ENCODE results near the gene UBE3B.

UBE3B gene

GRCh38 chr12:109475121-109475520 lies 2.3 kb upstream of the UBE3B start:
- no peak for DNase-seq

GRCh38 chr12:109475993-109476806 lies 1.2 kb upstream of the UBE3B start:
- no peak for DNase-seq

DNA sequence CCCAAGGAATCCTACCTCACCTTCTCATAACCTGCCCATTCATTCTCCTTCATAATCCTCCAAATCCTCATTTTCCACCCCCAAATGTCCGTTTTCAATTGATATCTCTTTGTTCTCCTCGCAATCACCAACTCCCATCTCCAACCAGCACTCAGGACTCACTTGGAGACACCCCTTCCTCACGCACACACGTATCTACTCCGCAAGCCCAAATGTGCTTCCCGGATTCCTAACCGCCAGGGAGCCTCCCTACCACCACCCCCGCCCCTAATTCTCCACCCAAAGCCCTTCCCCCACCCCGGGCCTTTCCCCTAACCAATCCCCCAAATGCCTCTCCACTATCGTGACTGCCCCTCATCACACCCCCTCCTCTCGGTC lies 638 bp upstream of the UBE3B start:
- no peak for DNase-seq

GRCh38 chr12:109477963-109478315 lies 505 bp downstream of the UBE3B start:
- no peak for DNase-seq

DNA sequence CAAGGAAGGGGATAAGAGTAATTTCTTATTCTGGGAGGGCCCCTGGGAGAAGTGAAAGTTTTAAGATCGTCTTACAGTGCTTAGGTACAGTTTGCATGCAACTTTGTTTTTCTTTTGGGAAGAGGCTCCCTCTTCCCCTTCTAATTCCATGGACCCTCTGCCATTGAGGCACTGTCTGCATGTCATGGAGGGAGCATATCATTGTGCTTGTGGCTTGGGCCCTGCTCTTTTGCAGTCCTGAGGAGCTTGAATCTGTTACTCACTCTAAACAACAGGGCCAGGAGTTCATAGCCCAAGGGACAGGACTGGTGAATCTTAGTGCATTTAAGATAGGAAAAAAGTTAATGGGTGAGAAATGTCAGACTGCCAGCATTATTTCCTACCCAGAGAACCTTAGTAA lies 2.3 kb downstream of the UBE3B start:
- no peak for DNase-seq

GRCh38 chr12:109480356-109480755 lies 2.9 kb downstream of the UBE3B start:
- no peak for DNase-seq

GRCh38 chr12:109481863-109482262 lies 4.4 kb downstream of the UBE3B start:
- no peak for DNase-seq

GRCh38 chr12:109482491-109482890 lies 5.1 kb downstream of the UBE3B start:
- DNase-seq: no peak

DNA sequence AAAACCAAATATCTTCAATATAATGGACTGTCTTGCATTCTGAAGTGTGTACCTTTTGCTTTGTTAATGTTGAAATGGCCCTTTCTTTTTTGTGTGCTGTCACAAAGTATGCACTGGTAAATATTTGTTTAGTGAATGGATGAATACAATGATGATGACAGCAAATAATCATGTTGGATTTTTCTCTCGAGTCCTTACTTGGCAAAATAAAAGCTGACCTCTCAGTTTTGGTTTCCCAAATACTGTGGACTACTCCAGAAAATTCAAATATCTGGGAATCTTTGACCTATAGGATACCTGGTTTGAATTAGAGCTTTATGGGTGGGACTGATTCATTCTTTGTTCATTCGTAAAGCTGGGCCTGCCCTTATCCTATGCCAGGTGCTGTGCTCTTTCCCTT lies 5.5 kb downstream of the UBE3B start:
- DNase-seq: no peak

DNA sequence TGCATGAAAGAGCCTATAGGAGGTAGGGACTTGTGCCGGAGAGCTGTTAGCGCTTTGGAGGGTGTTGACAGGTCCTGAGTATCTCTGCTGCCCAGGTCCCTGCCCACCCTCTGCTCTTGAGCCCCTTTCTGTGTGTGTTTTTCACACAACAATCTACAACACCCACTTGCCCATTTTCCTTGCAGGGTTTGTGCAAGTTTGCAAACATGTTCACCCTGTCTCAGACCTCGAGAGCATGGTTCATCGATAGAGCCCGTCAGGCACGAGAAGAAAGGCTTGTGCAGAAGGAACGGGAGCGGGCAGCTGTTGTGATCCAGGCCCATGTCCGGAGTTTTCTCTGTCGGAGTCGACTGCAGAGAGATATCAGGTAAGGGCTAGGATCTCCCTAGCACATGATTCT lies 5.9 kb downstream of the UBE3B start:
- no peak for DNase-seq

GRCh38 chr12:109485201-109485600 lies 7.8 kb downstream of the UBE3B start:
- no peak for DNase-seq

DNA sequence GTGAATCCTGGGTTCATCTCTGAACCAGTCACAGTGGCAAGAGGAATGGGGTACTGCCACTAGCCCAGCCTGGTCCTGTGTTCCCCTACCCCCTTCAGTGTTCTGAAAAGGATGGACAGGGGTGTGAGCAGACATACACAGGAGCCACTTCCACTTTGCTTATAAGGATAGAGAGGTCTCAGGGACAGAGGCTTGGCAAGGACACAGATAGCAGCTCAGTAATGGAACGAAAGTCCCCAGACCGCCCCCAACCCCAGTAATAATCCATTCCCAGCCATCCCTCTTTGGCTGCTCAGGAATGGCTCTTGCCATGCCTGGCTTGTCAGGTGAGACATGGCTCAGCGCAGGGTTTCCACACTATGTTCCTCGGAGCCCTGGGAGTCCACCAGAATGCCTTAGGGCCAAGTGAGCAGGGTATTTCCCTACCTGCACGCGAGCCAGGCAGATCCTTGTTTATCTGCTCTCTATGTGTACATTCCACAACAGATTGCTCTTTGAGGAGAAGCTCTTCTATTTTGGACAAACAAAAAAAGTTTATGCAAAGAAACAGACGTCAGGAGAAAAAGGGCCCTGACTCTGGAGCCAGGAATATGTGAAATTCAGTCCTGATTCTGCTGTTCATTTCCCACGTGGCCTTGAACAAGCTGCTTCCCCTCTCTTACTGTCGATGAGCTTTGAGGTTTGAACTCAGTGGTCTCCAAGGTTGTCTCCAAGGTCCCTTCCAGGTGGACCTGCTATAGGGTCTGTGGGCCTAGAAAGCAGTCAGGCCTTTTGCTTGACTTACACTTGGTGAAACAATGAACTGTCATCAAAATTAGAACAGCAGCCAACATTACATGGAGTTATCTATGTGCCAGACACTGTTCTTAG lies 10.0 kb downstream of the UBE3B start:
- DNase-seq: no peak

GRCh38 chr12:109488051-109488665 lies 10.7 kb downstream of the UBE3B start:
- no peak for DNase-seq

DNA sequence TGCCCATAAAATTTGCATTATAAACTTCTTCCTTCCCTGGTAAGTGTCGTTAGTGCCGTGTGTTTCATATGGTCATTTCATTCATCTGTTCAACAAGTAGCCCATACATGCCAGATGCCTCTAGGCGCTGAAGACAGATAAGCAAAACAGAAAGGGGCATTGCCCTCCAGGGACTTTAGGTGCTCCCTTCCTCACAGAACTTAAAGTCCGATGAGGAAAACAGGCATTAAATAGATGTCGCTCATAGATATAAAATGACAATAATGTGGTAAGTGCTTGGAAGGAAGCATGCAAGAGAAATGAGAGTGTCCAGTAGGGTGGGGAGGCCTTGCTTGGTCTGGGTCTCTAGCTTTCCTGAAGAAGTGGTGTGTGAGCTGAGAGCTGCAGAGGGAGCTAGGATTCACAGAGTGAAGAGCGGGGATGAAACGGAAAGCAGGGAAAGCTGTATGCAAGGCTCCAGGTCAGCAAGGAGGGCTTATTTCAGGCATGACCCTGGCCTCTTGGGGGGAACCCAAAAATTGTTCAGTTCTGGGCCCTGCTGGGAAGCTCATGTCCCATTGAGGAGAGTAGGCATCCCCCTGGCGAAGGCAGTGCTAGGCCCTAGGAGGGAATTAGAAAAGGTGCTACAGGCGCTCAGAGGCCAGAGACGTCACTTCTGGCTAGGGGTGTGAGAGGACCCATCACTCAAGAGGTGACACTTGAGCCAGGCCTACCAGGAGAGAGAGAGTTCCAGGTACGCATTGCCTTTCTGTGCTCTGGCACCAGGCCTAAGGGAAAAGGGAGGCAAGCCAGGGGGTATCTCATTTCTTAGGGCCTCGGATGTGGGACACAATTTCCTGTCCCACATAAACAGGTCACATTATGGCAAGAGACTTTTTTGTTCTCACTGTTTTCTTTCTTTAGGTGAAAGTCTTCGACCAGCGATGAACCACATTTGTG lies 11.9 kb downstream of the UBE3B start:
- no peak for DNase-seq

DNA sequence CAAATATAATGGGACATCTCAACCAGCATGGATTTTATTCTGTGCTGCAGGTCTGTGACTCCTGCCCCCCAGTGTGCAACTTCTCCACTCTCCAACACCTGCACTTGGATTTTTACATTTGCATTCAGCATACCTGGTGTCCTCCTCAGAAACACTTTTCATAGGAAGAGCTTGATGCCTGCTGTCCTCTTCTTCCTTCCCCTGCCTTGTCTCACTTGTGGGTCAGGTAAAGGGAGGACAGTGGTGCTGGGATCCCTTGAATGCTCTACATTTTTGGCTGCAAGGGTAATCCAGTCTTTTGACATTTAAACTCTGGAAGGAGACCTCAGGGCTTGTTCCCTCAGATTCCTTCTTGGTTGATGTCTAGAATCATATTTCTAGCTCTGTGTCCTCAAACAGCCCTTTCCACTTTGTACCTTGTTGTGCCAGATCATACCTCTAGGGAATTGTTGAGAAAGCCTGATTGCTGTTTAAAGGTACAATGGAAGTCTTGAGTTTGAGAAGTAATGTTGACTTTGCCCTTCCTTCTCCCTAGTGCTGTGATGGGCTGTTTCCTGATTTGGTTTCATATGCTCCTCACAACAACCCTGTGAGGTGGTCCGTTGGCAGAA lies 12.6 kb downstream of the UBE3B start:
- no peak for DNase-seq

DNA sequence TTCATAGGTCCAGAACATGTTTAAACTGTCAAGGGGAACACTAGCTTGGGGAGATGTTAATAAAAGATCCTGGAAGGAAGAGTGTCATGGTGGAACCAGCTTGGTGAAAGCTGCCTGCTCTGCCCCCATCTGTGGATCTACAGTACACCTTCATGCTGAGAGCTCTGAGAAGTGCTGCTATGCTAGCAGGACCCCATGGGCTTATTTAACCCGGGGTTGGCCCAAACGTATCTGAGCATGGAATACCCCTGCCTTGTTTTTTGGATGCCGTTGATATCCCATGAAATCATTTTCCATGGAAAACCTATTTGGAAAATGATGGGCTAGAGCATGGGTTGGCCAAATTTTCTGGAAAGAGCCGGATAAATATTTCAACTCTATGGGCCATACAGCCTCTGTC lies 14.2 kb downstream of the UBE3B start:
- DNase-seq: no peak

DNA sequence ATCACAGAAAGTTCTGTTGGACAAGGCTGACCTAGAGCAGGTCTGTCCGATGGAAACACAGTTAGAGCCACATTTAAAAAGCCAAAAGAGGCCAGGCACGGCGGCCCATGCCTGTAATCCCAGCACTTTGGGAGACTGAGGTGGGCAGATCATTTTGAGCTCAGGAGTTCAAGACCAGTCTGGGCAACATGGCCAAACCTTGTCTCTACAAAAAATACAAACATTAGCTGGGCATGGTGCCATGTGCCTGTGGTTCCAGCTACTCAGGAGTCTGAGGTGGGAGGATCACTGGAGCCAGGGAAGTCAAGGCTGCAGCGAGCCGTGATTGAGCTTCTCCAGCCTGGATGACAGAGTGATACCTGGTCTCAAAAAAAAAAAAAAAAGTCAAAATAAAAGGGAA lies 14.9 kb downstream of the UBE3B start:
- no peak for DNase-seq

DNA sequence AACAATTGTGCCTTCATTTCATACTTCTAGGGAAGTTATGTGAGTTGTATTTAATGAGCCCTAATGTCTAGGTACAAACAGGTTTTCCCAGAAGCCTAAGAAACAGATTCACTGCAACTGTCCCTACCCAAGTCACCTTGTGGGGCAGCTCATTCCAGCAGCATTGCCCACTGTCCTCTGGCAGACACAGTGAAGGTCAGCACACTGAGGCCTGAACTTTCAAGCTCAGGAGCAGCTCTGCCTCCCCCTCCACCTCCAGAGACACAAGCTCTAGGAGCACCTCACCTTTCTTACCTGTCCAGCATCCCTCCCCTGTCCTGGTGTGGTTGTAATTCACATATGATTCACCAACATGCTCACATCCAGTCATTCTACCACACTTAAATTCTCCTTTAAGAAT lies 15.7 kb downstream of the UBE3B start:
- no peak for DNase-seq

DNA sequence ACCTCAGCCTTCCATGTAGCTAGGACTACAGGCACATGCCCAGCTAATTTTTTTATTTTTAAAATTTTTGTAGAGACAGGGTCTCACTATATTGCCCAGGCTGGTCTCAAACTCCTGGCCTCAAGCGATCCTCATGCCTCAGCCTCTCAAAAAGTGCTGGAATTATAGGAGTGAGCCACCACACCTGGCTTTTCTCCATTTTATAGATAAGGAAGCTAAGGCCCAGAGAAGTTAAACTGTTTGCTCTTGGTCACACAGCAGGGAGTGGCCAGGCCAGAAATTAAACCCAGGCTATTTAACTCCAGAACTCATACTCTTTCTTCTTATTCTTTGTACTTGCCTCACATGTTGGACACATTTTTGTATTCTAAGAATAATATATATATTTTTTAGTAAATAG lies 16.5 kb downstream of the UBE3B start:
- no peak for DNase-seq

DNA sequence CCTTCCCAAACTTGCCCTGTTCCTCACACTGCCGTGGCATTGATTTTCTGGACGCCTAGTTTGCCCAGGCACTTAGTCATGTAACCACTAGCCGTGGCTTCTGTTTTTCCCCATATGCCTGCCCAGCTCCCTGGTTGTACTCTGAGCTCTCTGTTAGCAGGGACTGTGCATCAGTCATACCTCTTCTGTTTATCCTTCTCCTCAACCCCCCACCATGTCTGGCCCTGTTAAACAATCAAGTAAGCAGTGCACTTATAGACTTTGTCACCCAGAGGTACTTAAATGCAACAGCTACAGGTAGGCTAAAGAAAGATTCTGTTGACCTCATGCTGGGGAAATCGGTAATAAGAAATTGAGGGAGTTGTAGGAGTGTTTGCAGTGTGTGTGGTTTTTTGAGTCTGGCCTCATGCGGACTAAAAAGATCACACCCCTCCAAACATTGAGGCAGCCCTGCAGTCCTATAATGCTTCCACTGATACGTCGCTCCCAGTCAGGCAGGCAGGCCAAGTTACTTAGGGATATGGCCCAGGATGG lies 17.0 kb downstream of the UBE3B start:
- DNase-seq: no peak

DNA sequence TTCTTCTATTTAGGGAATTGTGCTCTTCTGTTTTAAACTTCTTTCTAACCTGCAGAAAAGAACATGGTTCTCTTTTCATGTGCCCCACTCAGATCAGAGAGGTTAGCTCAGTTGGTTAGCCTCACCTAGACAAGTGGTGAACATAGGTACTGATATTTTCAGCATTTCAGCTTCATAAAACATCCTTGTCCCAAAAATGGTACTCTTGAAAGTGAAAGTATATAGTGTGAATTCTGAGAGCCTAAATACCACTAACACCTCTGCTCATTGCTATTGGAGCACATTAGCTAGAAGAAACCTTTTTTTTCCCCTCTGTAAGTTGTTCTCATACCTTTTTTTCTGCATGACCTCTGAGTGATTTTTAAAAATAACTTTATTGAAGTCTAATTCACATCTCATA lies 17.6 kb downstream of the UBE3B start:
- no peak for DNase-seq

GRCh38 chr12:109496306-109496705 lies 18.9 kb downstream of the UBE3B start:
- no peak for DNase-seq
